ENCODE data around the gene TBC1D16. TPM values are rescaled to one million over a fixed set of nuclear protein-coding genes. Genes with fewer than 3 reads are reported as not detected.
"Not testable (repeated sequence)": the region's sequence is repeated elsewhere in the genome, so short reads cannot be mapped to it uniquely, and the experiment has no call there.

Gene TBC1D16
- total RNA-seq, 1 donor from 2014 or later, result 23.7 TPM

- DNase-seq (ENCODE audit: low read depth) (no peak), FAIRE-seq (no peak)
- Histone ChIP-seq H3K36me3 (ENCODE audit: control insufficient read depth, insufficient read depth, low read length) (peaks cover 2% of the 10 kb centered on the region), H3K4me3 (ENCODE audit: low read depth, low read length) (no peak overlapping the region), H3K27me3 (ENCODE audit: control insufficient read depth, insufficient read depth, low read length) (no peaks in the 10 kb centered on the region)
- peak; percentile 34 for TF ChIP-seq CTCF (IDR thresholded peaks at IDR 0.05; ENCODE audit: insufficient read depth, low read length, severe bottlenecking)
Measured at GRCh38 chr17:79970576-79971068, 65.0 kb downstream of the TBC1D16 start.

GRCh38 chr17:79969906-79970305 is 65.8 kb downstream of the TBC1D16 start:
- FAIRE-seq (no peak), DNase-seq (ENCODE audit: low read depth) (peak; percentile 23)
- no peak overlapping the region for H3K4me3 ChIP-seq (ENCODE audit: low read depth, low read length)
- H3K36me3 ChIP-seq (ENCODE audit: control insufficient read depth, insufficient read depth, low read length), result peaks cover 2% of the 10 kb centered on the region
- H3K27me3 ChIP-seq (ENCODE audit: control insufficient read depth, insufficient read depth, low read length), result no peaks in the 10 kb centered on the region
- no peak for TF ChIP-seq CTCF (IDR thresholded peaks at IDR 0.05; ENCODE audit: insufficient read depth, low read length, severe bottlenecking)

GRCh38 chr17:79968116-79968515 is 67.6 kb downstream of the TBC1D16 start:
- H3K4me3 ChIP-seq (ENCODE audit: low read depth, low read length), result no peak overlapping the region
- peaks cover 2% of the 10 kb centered on the region for H3K36me3 ChIP-seq (ENCODE audit: control insufficient read depth, insufficient read depth, low read length)
- TF ChIP-seq CTCF (IDR thresholded peaks at IDR 0.05; ENCODE audit: insufficient read depth, low read length, severe bottlenecking), result no peak
- FAIRE-seq (no peak), DNase-seq (ENCODE audit: low read depth) (no peak)
- no peaks in the 10 kb centered on the region for H3K27me3 ChIP-seq (ENCODE audit: control insufficient read depth, insufficient read depth, low read length)

GRCh38 chr17:79966681-79967080 is 69.0 kb downstream of the TBC1D16 start:
- H3K27me3 ChIP-seq (ENCODE audit: control insufficient read depth, insufficient read depth, low read length), result no peaks in the 10 kb centered on the region
- no peaks in the 10 kb centered on the region for H3K36me3 ChIP-seq (ENCODE audit: control insufficient read depth, insufficient read depth, low read length)
- DNase-seq (ENCODE audit: low read depth) (no peak), FAIRE-seq (no peak)
- TF ChIP-seq CTCF (IDR thresholded peaks at IDR 0.05; ENCODE audit: insufficient read depth, low read length, severe bottlenecking), result no peak
- H3K4me3 ChIP-seq (ENCODE audit: low read depth, low read length), result no peak overlapping the region

GRCh38 chr17:79965806-79966205 is 69.9 kb downstream of the TBC1D16 start:
- no peak for DNase-seq (ENCODE audit: low read depth)
- H3K27me3 ChIP-seq (ENCODE audit: control insufficient read depth, insufficient read depth, low read length), result no peaks in the 10 kb centered on the region
- no peak overlapping the region for H3K4me3 ChIP-seq (ENCODE audit: low read depth, low read length)
- H3K36me3 ChIP-seq (ENCODE audit: control insufficient read depth, insufficient read depth, low read length), result no peaks in the 10 kb centered on the region
- no peak for TF ChIP-seq CTCF (IDR thresholded peaks at IDR 0.05; ENCODE audit: insufficient read depth, low read length, severe bottlenecking)
- FAIRE-seq, result no peak

- FAIRE-seq; H3K4me3 ChIP-seq (ENCODE audit: low read depth, low read length); H3K27me3 ChIP-seq (ENCODE audit: control insufficient read depth, insufficient read depth, low read length); H3K36me3 ChIP-seq (ENCODE audit: control insufficient read depth, insufficient read depth, low read length); DNase-seq (ENCODE audit: low read depth): not testable (repeated sequence)
Measured at GRCh38 chr17:79962467-79962866, 73.2 kb downstream of the TBC1D16 start.

- not testable (repeated sequence) for DNase-seq (ENCODE audit: low read depth); H3K36me3 ChIP-seq (ENCODE audit: control insufficient read depth, insufficient read depth, low read length); H3K4me3 ChIP-seq (ENCODE audit: low read depth, low read length); FAIRE-seq; H3K27me3 ChIP-seq (ENCODE audit: control insufficient read depth, insufficient read depth, low read length)
Measured at GRCh38 chr17:79961567-79961966, 74.1 kb downstream of the TBC1D16 start.

Measured in bronchial epithelial cell (primary cell).